Endothelial cell of umbilical vein (primary cell): ENCODE data around the gene AUTS2. TPM values are rescaled to one million over a fixed set of nuclear protein-coding genes. Genes with fewer than 3 reads are reported as not detected.

Source experiments
- BruUV-seq: library from RNA; stranded (reverse); fragments of 400-500 nt; replicated peaks from 2 replicates; lab custom pipeline; 2021; lab: Mats Ljungman, UMichigan
- CTCF ChIA-PET: fragments of 300-600, 350-600 bp; sonication (Branson Sonifier 250); formaldehyde crosslinking; loops from one replicate; lab custom pipeline; 2021; ENCODE audit warnings: antibody characterized with exemption, inconsistent platforms; lab: Charles Lee
- POLR2A ChIA-PET: fragments of 300-600, 350-600 bp; sonication (Branson Sonifier 250); formaldehyde crosslinking; loops from one replicate; lab custom pipeline; 2021; ENCODE audit warnings: antibody characterized with exemption, inconsistent platforms; lab: Charles Lee
- DNase-seq: peaks from one replicate; pipeline ENCODE4 v3.0.0-alpha.2; 2011; ENCODE audit warnings: low read depth, low spot score
- FAIRE-seq: peaks from 2 replicates; lab custom pipeline; 2011; peaks lifted over from hg19 to GRCh38; lab: Jason Lieb, UNC
- H2AFZ ChIP-seq: 2 replicates; pipeline ENCODE4 v1.6.0; 2012; ENCODE audit warnings: low read depth, low read length, control low read depth, inconsistent platforms
- H3K27ac ChIP-seq: 2 replicates; pipeline ENCODE4 v1.5.1; 2011; ENCODE audit warnings: low read depth, mild to moderate bottlenecking, control low read depth, low read length, moderate library complexity; ENCODE audit not compliant: insufficient read depth
- H3K27me3 ChIP-seq, 2 experiments: 2 replicates each; pipeline versions ENCODE4 v1.6.0 to v1.6.1; 2011; ENCODE audit warnings: low read length in 2 of 2, mixed read lengths in 1 of 2; ENCODE audit not compliant: control insufficient read depth in 2 of 2, insufficient read depth in 2 of 2
- H3K36me3 ChIP-seq, 2 experiments: 2 replicates in 1 of 2; 3 replicates in 1 of 2; pipeline ENCODE4 v1.5.1; 2011; ENCODE audit warnings: low read length in 2 of 2, mild to moderate bottlenecking in 1 of 2, moderate library complexity in 1 of 2; ENCODE audit not compliant: control insufficient read depth in 2 of 2, insufficient read depth in 2 of 2; ENCODE audit errors: extremely low read depth in 1 of 2
- H3K4me1 ChIP-seq: 3 replicates; pipeline ENCODE4 v1.5.1; 2011; ENCODE audit warnings: mild to moderate bottlenecking, low read length; ENCODE audit not compliant: control insufficient read depth, insufficient read depth; ENCODE audit errors: extremely low read depth
- H3K4me2 ChIP-seq: 2 replicates; pipeline ENCODE4 v1.6.1; 2011; ENCODE audit warnings: low read length, control low read depth, mixed read lengths; ENCODE audit not compliant: insufficient read depth
- H3K4me3 ChIP-seq, 3 experiments: fragments of 200-600 bp in 1 of 3; sonication (generic), shearing (Covaris generic) in 1 of 3; replicated peaks in 1 of 3; 2 replicates each; pipeline ENCODE4 v1.5.1; 2011 to 2016; ENCODE audit warnings: control low read depth in 3 of 3, low read length in 3 of 3, mild to moderate bottlenecking in 2 of 3, inconsistent platforms in 1 of 3, low read depth in 1 of 3, moderate library complexity in 1 of 3; ENCODE audit not compliant: insufficient read depth in 1 of 3
- H3K79me2 ChIP-seq: 2 replicates; pipeline ENCODE4 v1.6.0; 2012; ENCODE audit warnings: low read length, inconsistent platforms; ENCODE audit not compliant: control insufficient read depth, insufficient read depth
- H3K9ac ChIP-seq: replicated peaks from 2 replicates; pipeline ENCODE3; 2011; ENCODE audit warnings: low read length, control low read depth; ENCODE audit not compliant: insufficient read depth; ENCODE audit errors: extremely low read depth
- H3K9me1 ChIP-seq: replicated peaks from 3 replicates; pipeline ENCODE4 v1.6.0; 2011; ENCODE audit warnings: mild to moderate bottlenecking, low read length; ENCODE audit not compliant: control insufficient read depth, insufficient read depth; ENCODE audit errors: extremely low read depth
- H3K9me3 ChIP-seq: replicated peaks from 2 replicates; pipeline ENCODE4 v1.5.1; 2012; ENCODE audit warnings: low read length, inconsistent platforms; ENCODE audit not compliant: control insufficient read depth, insufficient read depth
- H4K20me1 ChIP-seq: replicated peaks from 2 replicates; pipeline ENCODE3; 2011; ENCODE audit warnings: mild to moderate bottlenecking, low read length; ENCODE audit not compliant: control insufficient read depth, insufficient read depth; ENCODE audit errors: extremely low read depth
- EZH2 ChIP-seq: IDR thresholded peaks from 2 replicates; pipeline ENCODE4 v1.6.1; 2012; ENCODE audit warnings: borderline replicate concordance, low read depth, mild to moderate bottlenecking, moderate library complexity, low read length, inconsistent platforms; ENCODE audit not compliant: severe bottlenecking
- FOS ChIP-seq: IDR thresholded peaks from 2 replicates; pipeline ENCODE4 v1.6.1; 2011; ENCODE audit warnings: mild to moderate bottlenecking, low read length, moderate library complexity, borderline replicate concordance; ENCODE audit not compliant: insufficient read depth
- GATA2 ChIP-seq: IDR thresholded peaks from 2 replicates; pipeline ENCODE4 v1.7.0; 2011; ENCODE audit warnings: low read depth, mild to moderate bottlenecking, moderate library complexity, mixed read lengths, low read length; ENCODE audit not compliant: insufficient read length, insufficient read depth
- JUN ChIP-seq: IDR thresholded peaks from 2 replicates; pipeline ENCODE4 v1.6.1; 2011; ENCODE audit warnings: borderline replicate concordance, low read depth; ENCODE audit not compliant: insufficient read length, insufficient read depth
- MYC ChIP-seq: IDR thresholded peaks from one replicate; pipeline ENCODE4 v1.6.1; 2011; ENCODE audit warnings: mild to moderate bottlenecking, low read depth, low read length
- POLR2A ChIP-seq: IDR thresholded peaks from 2 replicates; pipeline ENCODE4 v1.6.1; 2012; ENCODE audit warnings: low read depth, mild to moderate bottlenecking, control low read depth, low read length
- dilution Hi-C: fragments of 300-500 bp; cut with MboI; formaldehyde crosslinking; loops from one replicate; pipeline ENCODE4 v1.15.0; 2019; ENCODE audit warnings: low sequenced_read_pairs; ENCODE audit not compliant: extremely low pct_ligation_motif_present
- intact Hi-C: fragments of 100-400 bp; cut with micrococcal nuclease; formaldehyde crosslinking; loops from one replicate; pipeline ENCODE4 v1.10.0; 2022
- polyA plus RNA-seq, 4 experiments: library from polyadenylated mRNA; depleted of rRNA in 3 of 4; stranded (reverse) in 3 of 4; unstranded in 1 of 4; fragments of >200 nt; gene quantifications; 2 replicates each; pipeline versions ENCODE4 v1.2.1 to v1.2.3, GENCODE V29; 2011 to 2012; ENCODE audit warnings: missing spikeins in 1 of 4
- total RNA-seq: library from RNA; stranded (reverse); gene quantifications from 2 replicates; pipeline ENCODE4 v1.2.3, GENCODE V29; 2021
- TF ChIP-seq, protein P1 (sequence below), 2 donors: IDR thresholded peaks; 1 replicate in 1 of 2; 2 replicates in 1 of 2; pipeline ENCODE4 v1.5.1; 2011; ENCODE audit warnings: low read length in 2 of 2, mild to moderate bottlenecking in 2 of 2, moderate library complexity in 2 of 2, control low read depth in 1 of 2, inconsistent platforms in 1 of 2, low read depth in 1 of 2; ENCODE audit not compliant: insufficient read depth in 1 of 2; ENCODE audit errors: extremely low read depth in 1 of 2
- TF ChIP-seq, protein P2 (sequence below): IDR thresholded peaks from 2 replicates; pipeline ENCODE4 v1.6.1; 2011; ENCODE audit not compliant: insufficient read depth, insufficient read length

AUTS2 gene
- total and polyA plus RNA-seq, 2 donors (not counting 3 experiments of a cell fraction or from before 2014, with no cell fraction given): 0.59 to 8.0 TPM

DNA sequence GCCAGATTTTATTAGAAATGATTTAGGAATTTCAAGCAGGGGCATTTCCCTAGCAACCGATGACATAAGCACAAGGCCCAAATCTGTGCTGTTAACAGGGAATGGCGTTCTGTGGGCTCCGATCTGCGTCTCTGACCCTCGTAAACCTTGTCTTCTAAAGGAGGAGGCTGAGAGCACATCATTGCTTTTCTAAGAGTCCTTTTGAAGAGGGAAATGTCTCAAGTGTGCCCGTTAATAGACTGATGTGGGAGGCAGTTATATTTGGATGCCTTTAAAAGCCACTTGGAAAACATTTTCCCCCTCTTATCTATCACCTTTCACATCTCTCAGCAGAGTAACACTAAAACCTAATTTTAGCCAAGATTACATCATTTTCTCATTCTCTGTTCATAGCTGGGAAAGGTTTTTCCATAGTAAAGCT is 1109.6 kb downstream of the AUTS2 start:
- no peak overlapping the region for H3K4me3 ChIP-seq
- H3K9me3 ChIP-seq: no peaks in the 10 kb centered on the region
- peaks cover 6% of the 10 kb centered on the region for H3K4me1 ChIP-seq
- dilution Hi-C loops (no loop called here), intact Hi-C loops (no loop called here)
- no peaks in the 10 kb centered on the region for H3K9me1 ChIP-seq
- no TSS peak for BruUV-seq
- no peaks in the 10 kb centered on the region for H3K79me2 ChIP-seq
- DNase-seq: no peak
- H3K9ac ChIP-seq: no peak overlapping the region
- no peaks in the 10 kb centered on the region for H3K27me3 ChIP-seq
- TF ChIP-seq POLR2A: no peak
- no peak for TF ChIP-seq EZH2
- no peak for TF ChIP-seq JUN
- no peak for TF ChIP-seq MYC
- TF ChIP-seq, protein P1, sequence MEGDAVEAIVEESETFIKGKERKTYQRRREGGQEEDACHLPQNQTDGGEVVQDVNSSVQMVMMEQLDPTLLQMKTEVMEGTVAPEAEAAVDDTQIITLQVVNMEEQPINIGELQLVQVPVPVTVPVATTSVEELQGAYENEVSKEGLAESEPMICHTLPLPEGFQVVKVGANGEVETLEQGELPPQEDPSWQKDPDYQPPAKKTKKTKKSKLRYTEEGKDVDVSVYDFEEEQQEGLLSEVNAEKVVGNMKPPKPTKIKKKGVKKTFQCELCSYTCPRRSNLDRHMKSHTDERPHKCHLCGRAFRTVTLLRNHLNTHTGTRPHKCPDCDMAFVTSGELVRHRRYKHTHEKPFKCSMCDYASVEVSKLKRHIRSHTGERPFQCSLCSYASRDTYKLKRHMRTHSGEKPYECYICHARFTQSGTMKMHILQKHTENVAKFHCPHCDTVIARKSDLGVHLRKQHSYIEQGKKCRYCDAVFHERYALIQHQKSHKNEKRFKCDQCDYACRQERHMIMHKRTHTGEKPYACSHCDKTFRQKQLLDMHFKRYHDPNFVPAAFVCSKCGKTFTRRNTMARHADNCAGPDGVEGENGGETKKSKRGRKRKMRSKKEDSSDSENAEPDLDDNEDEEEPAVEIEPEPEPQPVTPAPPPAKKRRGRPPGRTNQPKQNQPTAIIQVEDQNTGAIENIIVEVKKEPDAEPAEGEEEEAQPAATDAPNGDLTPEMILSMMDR (IDR thresholded peaks at IDR 0.05; ENCODE audit: extremely low read depth in 1 of 2, insufficient read depth in 1 of 2, low read depth in 1 of 2, low read length in 2 of 2): no peak
- TF ChIP-seq FOS: no peak
- TF ChIP-seq, protein P2, sequence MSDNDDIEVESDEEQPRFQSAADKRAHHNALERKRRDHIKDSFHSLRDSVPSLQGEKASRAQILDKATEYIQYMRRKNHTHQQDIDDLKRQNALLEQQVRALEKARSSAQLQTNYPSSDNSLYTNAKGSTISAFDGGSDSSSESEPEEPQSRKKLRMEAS: no peak
- TF ChIP-seq GATA2: no peak
- no peak overlapping the region for H3K27ac ChIP-seq
- no peak overlapping the region for H2AFZ ChIP-seq
- ChIA-PET CTCF (no interaction called here), POLR2A (no interaction called here)
- H3K36me3 ChIP-seq: no peaks in the 10 kb centered on the region
- no peak overlapping the region for H3K4me2 ChIP-seq
- no peaks in the 10 kb centered on the region for H4K20me1 ChIP-seq
- no peak for FAIRE-seq
